Lung (tissue), 12 donors: ENCODE measurements around the gene MED16. TPM values are rescaled to one million over a fixed set of nuclear protein-coding genes. Genes with fewer than 3 reads are reported as not detected.

ENCODE experiments used
- ATAC-seq: fragments of 200-7000 bp; cut with Tn5 transposase; one replicate; pipeline ENCODE4 v1.9.1; 2020; ENCODE audit warnings: moderate number of reproducible peaks; ENCODE audit not compliant: insufficient read depth, low FRiP score
- DNase-seq, 3 donors: peaks; one replicate each; pipeline ENCODE4 v3.0.0-alpha.2; 2013 to 2017
- H3K27ac ChIP-seq, 2 donors: one replicate each; pipeline ENCODE4 v1.5.1; 2013; ENCODE audit warnings: mild to moderate bottlenecking in 2 of 2, moderate library complexity in 2 of 2, control low read depth in 1 of 2, inconsistent platforms in 1 of 2, low read depth in 1 of 2, low read length in 1 of 2
- H3K27me3 ChIP-seq, 3 donors: one replicate each; pipeline ENCODE4 v1.5.1; 2013; ENCODE audit warnings: low read length in 2 of 3; ENCODE audit not compliant: control insufficient read depth in 3 of 3, insufficient read depth in 3 of 3
- H3K36me3 ChIP-seq, 4 donors: one replicate each; pipeline ENCODE4 v1.5.1; 2013; ENCODE audit warnings: low read length in 4 of 4, mild to moderate bottlenecking in 1 of 4, moderate library complexity in 1 of 4; ENCODE audit not compliant: control insufficient read depth in 4 of 4, insufficient read depth in 4 of 4
- H3K4me1 ChIP-seq, 5 donors: one replicate each; pipeline ENCODE4 v1.5.1; 2013; ENCODE audit warnings: low read length in 5 of 5, mild to moderate bottlenecking in 2 of 5, moderate library complexity in 1 of 5; ENCODE audit not compliant: control insufficient read depth in 5 of 5, insufficient read depth in 5 of 5
- H3K4me3 ChIP-seq: one replicate; pipeline ENCODE4 v1.5.1; 2013; ENCODE audit warnings: mild to moderate bottlenecking, control low read depth, moderate library complexity
- H3K9ac ChIP-seq, 2 donors: one replicate each; pipeline ENCODE4 v1.5.1; 2013; ENCODE audit warnings: low read length in 2 of 2, control low read depth in 1 of 2; ENCODE audit not compliant: insufficient read depth in 1 of 2
- H3K9me3 ChIP-seq, 4 donors: one replicate each; pipeline ENCODE4 v1.5.1; 2013; ENCODE audit warnings: low read length in 3 of 4, mild to moderate bottlenecking in 1 of 4, moderate library complexity in 1 of 4; ENCODE audit not compliant: control insufficient read depth in 4 of 4, insufficient read depth in 3 of 4
- CTCF ChIP-seq: IDR thresholded peaks from 2 replicates; pipeline ENCODE4 v1.5.1; 2012; ENCODE audit warnings: mild to moderate bottlenecking; ENCODE audit errors: control extremely low read depth, extremely low read depth
- WGBS, 2 donors: extraction: QIAGEN DNeasy Blood & Tissue Kit; methylation state at CpG; one replicate each; pipeline ENCODE4 v1.1.7; 2013; 5-methylcytosine and 5-hydroxymethylcytosine counted together
- polyA plus RNA-seq, 2 donors: library from polyadenylated mRNA; stranded (reverse); fragments of 200-250 nt; gene quantifications; one replicate each; pipeline ENCODE4 v1.2.1, GENCODE V29; 2013
- total RNA-seq, 2 donors: library from RNA; depleted of rRNA in 1 of 2; stranded (reverse); fragments of >200 nt in 1 of 2; gene quantifications; one replicate each; pipeline ENCODE4 v1.2.1, GENCODE V29; 2014 to 2021
- donor health status: control.
- donor health status: control.
- donor health status: Bipolar disorder and iron deficiency.
- donor health status: healthy.
- donor health status: DM: yes; HTN: yes; CAD: no.

The MED16 gene
- total and polyA plus RNA-seq, 4 donors, result 38.7 to 72.3 (median 52.3) TPM

- Histone ChIP-seq H3K4me3 (no peak overlapping the region), H3K27me3 (peaks cover 0 to 13% (median 6%) of the 10 kb centered on the region in 3 donors), H3K9ac (no peak overlapping the region), H3K36me3 (no peaks in the 10 kb centered on the region), H3K4me1 (peaks cover 0 to 17% (median 0%) of the 10 kb centered on the region in 5 donors), H3K9me3 (no peaks in the 10 kb centered on the region), H3K27ac (no peak overlapping the region)
- DNase-seq (no peak), ATAC-seq (no peak)
- 23 to 40% methylated on average over 11 to 12 of the region's 12 CpGs for WGBS, 2 donors
- no peak for TF ChIP-seq CTCF
Observed at GRCh38 chr19:848386-848921, 44.5 kb downstream of the MED16 start.

DNA sequence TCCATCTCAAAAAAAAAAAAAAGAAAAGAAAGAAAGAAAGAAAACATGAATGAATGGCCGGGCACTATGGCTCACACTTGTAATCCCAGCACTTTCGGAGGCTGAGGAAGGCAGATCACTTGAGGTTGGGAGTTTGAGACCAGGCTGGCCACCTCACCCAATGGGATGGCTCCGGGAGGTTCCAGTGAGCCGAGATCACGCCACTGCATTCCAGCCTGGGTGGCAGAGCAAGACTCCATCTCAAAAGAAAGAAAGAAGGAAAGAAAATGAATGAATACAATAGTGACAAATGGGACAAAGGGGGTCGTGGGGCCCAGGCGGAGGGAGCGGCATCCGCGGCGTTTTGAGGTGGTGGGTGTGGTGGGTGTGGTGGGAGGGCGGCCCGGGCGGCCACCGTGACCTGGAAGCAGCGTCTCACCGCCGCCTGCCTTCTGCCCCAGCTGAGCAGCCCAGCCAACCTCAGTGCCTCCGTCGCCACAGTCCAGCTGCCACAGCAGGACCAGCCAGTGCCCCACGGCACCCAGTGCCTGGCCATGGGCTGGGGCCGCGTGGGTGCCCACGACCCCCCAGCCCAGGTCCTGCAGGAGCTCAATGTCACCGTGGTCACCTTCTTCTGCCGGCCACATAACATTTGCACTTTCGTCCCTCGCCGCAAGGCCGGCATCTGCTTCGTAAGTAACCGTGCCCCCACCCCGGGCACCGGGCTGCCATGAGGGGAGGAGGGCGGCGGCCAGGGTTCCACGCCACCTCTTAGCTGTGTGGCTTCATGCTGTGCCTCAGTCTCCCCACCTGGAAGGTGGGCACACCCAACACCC lies 47.1 kb downstream of the MED16 start:
- H3K27me3 ChIP-seq, result peaks cover 0 to 17% (median 6%) of the 10 kb centered on the region in 3 donors
- H3K9ac ChIP-seq, result no peak overlapping the region
- no peak overlapping the region for H3K4me3 ChIP-seq
- DNase-seq, result no peak
- ATAC-seq, result no peak
- no peaks in the 10 kb centered on the region for H3K36me3 ChIP-seq
- 54 to 64% methylated on average over 36 to 37 of the region's 37 CpGs for WGBS, 2 donors
- peaks cover 0 to 15% (median 0%) of the 10 kb centered on the region in 5 donors for H3K4me1 ChIP-seq
- no peaks in the 10 kb centered on the region for H3K9me3 ChIP-seq
- no peak for TF ChIP-seq CTCF
- H3K27ac ChIP-seq, result no peak overlapping the region

GRCh38 chr19:844546-844971 lies 48.4 kb downstream of the MED16 start:
- 16 to 21% methylated on average over 11 of the region's 11 CpGs for WGBS, 2 donors
- H3K4me1 ChIP-seq, result peaks cover 0 to 10% (median 0%) of the 10 kb centered on the region in 5 donors
- H3K9me3 ChIP-seq, result no peaks in the 10 kb centered on the region
- no peak overlapping the region for H3K4me3 ChIP-seq
- no peaks in the 10 kb centered on the region for H3K36me3 ChIP-seq
- peaks cover 0 to 17% (median 6%) of the 10 kb centered on the region in 3 donors for H3K27me3 ChIP-seq
- no peak overlapping the region for H3K9ac ChIP-seq
- no peak overlapping the region for H3K27ac ChIP-seq
- TF ChIP-seq CTCF, result no peak
- ATAC-seq (no peak), DNase-seq (no peak)
